ENCODE results near the gene PLCB4.
A peak's percentile ranks its signal among the peaks of the same experiment; 100 is the strongest.

The PLCB4 gene

DNA sequence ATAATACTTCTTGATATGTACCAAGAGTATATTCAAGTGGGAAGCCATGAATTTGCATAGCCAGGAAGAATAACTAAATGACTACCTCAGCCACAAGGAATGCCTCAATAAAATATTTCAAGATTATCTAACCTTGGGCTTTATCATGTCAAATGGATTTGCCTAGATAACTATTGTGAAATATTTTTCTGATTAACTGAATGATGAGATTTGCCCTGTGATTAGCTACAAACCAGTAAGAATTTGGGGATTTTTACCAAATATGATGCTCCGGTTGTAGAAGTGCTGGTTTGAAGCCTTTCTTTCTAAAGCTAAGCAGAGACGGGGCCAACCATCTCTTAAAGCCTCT is 319.9 kb downstream of the PLCB4 start:
- no peak overlapping the region for H3K4me3 ChIP-seq (ENCODE audit: low read depth, low read length)
- no peak for DNase-seq (ENCODE audit: low read depth)
- TF ChIP-seq, protein P1, sequence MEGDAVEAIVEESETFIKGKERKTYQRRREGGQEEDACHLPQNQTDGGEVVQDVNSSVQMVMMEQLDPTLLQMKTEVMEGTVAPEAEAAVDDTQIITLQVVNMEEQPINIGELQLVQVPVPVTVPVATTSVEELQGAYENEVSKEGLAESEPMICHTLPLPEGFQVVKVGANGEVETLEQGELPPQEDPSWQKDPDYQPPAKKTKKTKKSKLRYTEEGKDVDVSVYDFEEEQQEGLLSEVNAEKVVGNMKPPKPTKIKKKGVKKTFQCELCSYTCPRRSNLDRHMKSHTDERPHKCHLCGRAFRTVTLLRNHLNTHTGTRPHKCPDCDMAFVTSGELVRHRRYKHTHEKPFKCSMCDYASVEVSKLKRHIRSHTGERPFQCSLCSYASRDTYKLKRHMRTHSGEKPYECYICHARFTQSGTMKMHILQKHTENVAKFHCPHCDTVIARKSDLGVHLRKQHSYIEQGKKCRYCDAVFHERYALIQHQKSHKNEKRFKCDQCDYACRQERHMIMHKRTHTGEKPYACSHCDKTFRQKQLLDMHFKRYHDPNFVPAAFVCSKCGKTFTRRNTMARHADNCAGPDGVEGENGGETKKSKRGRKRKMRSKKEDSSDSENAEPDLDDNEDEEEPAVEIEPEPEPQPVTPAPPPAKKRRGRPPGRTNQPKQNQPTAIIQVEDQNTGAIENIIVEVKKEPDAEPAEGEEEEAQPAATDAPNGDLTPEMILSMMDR (conservative IDR thresholded peaks at IDR 0.05; ENCODE audit: low read depth, low read length): no peak

DNA sequence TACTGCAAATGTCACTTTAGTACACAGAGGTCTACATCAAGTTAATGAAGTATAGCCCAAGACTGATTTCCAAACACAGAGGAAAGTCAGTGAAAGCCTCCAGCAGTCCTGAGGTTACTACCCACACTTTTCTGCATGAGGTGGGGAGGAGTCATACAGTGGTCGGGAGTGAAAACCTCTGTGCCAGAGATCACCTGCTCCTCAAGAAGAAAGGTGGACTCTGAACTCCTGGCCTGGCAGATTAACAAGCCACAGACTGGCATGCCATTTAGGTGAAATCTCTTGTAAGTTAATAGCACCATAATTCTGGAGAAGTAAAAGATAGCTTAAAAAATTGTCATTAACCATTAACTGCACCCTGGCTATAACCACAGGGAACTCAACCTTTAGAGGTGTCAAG is 320.5 kb downstream of the PLCB4 start:
- no peak overlapping the region for H3K4me3 ChIP-seq (ENCODE audit: low read depth, low read length)
- TF ChIP-seq, protein P1 (conservative IDR thresholded peaks at IDR 0.05; ENCODE audit: low read depth, low read length): no peak
- DNase-seq (ENCODE audit: low read depth): no peak

DNA sequence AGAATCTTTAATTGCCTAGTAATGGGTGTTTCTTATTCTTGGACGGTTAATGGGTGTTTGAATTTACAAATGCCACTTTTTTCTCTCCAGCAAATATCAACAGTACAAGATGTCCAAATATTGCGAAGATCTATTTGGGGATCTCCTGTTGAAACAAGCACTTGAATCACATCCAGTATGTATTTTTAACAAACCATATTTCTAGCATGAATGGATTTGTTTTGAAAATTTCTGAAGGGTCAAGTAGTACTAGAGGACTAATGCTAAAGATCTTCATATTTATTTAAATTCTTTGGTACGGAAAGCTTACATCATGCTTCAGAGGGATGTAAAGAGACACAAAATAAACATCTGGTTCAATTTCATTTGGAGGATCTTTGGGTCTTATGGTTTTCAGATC is 321.6 kb downstream of the PLCB4 start:
- TF ChIP-seq, protein P1 (conservative IDR thresholded peaks at IDR 0.05; ENCODE audit: low read depth, low read length): no peak
- no peak for DNase-seq (ENCODE audit: low read depth)
- no peak overlapping the region for H3K4me3 ChIP-seq (ENCODE audit: low read depth, low read length)

DNA sequence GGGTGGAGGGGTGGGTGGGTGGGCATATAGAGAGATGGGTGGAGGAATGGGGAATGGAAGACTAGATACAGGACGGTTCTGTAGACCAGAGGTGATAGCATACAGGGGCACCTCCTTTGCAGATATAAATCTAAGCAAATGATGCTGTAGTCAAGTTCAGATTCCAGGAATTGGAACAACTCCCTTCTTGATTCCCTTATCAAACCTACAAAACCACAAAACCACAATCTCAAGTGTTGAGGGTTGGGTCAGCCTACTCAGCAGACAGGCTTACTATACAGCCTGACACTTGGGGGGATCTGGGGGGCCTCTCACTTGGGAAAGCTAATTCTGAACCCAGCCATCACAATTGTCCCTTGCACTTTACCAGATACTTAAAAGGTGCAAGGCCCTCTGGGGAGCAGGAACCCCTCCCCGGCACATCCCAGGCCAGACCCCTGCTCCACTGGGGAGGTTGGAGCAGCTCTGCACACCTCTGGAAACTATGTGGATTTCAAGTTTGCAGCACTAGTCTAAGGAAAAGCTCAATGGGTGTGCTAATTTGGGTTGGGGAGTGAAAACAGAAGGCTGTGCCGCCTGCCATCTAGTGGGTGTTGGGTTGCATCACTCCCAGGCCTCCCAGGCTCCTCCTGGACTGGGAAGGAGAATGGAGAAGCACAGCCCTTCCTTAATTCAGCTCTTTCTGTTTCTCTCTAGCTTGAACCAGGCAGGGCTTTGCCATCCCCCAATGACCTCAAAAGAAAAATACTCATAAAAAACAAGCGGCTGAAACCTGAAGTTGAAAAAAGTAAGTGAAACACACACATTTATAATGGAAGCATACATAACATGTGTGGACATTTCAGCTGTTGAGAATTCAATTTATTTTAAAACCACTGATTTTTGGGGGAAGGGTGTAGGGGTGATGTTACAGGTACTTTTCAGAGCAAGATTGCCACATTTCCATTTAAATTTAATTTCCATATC is 324.3 kb downstream of the PLCB4 start:
- peak; percentile 81 for DNase-seq (ENCODE audit: low read depth)
- TF ChIP-seq, protein P1 (conservative IDR thresholded peaks at IDR 0.05; ENCODE audit: low read depth, low read length): peak; percentile 96
- no peak overlapping the region for H3K4me3 ChIP-seq (ENCODE audit: low read depth, low read length)

DNA sequence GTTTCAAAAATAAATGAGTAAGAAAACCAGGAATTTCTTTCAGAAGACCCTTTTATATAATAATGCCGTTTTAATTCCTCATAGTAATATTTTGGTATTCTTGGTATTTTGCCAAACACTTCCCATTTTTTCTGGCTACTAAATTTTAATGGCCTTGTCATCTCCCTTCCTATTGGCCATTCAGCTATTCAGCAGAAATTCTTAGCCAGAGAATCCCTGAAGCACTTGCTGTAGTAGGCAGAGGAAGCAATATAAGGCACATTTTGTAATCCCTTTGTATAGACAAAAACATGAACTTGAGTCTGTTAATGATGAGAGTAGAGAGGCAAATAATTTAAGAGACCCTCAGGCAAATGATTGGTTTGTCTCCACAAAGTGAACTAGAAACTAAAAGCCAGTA is 327.1 kb downstream of the PLCB4 start:
- no peak overlapping the region for H3K4me3 ChIP-seq (ENCODE audit: low read depth, low read length)
- TF ChIP-seq, protein P1 (conservative IDR thresholded peaks at IDR 0.05; ENCODE audit: low read depth, low read length): no peak
- DNase-seq (ENCODE audit: low read depth): no peak

DNA sequence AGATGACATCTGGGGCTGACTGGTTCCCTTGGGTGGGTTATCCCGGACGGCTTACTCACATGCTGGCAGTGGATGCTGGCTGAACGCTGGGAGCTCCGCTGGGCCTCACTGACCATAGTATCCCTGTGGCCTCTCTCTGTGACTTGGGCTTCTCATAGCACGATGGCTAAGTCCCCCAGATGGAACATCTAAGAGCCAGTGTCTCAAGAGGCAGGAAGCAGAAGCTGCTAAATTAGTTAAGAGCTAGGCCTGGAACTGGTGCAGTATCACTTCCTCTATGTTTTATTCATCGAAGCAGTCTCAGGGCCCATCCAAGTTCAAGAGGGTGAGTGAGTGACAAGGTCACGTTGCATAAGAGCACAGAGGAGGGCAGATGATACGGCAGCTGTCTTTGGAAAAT is 329.0 kb downstream of the PLCB4 start:
- H3K4me3 ChIP-seq (ENCODE audit: low read depth, low read length): no peak overlapping the region
- DNase-seq (ENCODE audit: low read depth): no peak
- TF ChIP-seq, protein P1 (conservative IDR thresholded peaks at IDR 0.05; ENCODE audit: low read depth, low read length): no peak

DNA sequence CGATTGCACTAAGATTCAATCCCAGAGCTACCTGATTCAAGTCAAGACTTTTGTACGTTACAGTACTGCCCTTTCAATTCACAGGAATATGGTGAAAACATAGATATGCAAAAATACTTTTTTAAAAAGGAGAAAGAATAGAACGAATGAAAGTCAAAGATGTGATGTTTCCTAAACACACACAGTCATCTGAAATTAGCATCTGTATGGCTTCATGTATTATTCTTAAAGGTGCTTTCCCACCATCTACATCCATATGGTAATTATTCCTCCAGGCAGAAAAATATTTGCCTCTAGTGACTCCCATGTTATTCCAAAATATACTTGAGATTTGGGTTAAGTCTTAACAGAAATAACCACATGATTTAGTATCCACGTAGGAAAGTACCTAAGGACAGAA is 330.0 kb downstream of the PLCB4 start:
- TF ChIP-seq, protein P1 (conservative IDR thresholded peaks at IDR 0.05; ENCODE audit: low read depth, low read length): no peak
- no peak for DNase-seq (ENCODE audit: low read depth)
- H3K4me3 ChIP-seq (ENCODE audit: low read depth, low read length): no peak overlapping the region

Measured in choroid plexus epithelial cell (primary cell).